ENCODE data around the gene AK8. TPM values are rescaled to one million over a fixed set of nuclear protein-coding genes. Genes with fewer than 3 reads are reported as not detected.
A peak's percentile ranks its signal among the peaks of the same experiment; 100 is the strongest.

Gene AK8
- total and polyA plus RNA-seq, 2 experiments from 2014 or later: 0.14 to 0.78 TPM

- no peak for TF ChIP-seq EZH2 (IDR thresholded peaks at IDR 0.05; ENCODE audit: low read depth, unreplicated experiment)
- no peak for TF ChIP-seq CREB1 (CRISPR knock-in tag; IDR thresholded peaks at IDR 0.05; ENCODE audit: low read depth)
- TF ChIP-seq ZNF114 (CRISPR knock-in tag; IDR thresholded peaks at IDR 0.05): no peak
- TF ChIP-seq NANOG (IDR thresholded peaks at IDR 0.05; ENCODE audit: borderline replicate concordance): no peak
- no peak for TF ChIP-seq STAT1 (IDR thresholded peaks at IDR 0.05; ENCODE audit: unreplicated experiment)
Measured at GRCh38 chr9:132776268-132776667, 101.8 kb downstream of the AK8 start (continued).

GRCh38 chr9:132775720-132776119 is 102.4 kb downstream of the AK8 start:
- ATAC-seq (no peak), DNase-seq (ENCODE audit: low spot score) (no peak)
- H3K9me3 Mint-ChIP-seq: peaks cover 19% of the 10 kb centered on the region
- H3K4me3 Mint-ChIP-seq: no peak overlapping the region
- H3K4me3 ChIP-seq: no peak overlapping the region
- H3K27me3 ChIP-seq (ENCODE audit: insufficient read depth): no peaks in the 10 kb centered on the region; the same call in 1 of the 2 replicates
- H3K9me2 ChIP-seq (ENCODE audit: insufficient read depth): peaks cover 6% of the 10 kb centered on the region; the same call in 1 of the 2 replicates
- peaks cover 9% of the 10 kb centered on the region for H3K36me3 Mint-ChIP-seq (ENCODE audit: low read depth)
- no peaks in the 10 kb centered on the region for H4K20me1 ChIP-seq (replicated peaks; ENCODE audit: insufficient read depth)
- H3K27me3 Mint-ChIP-seq (ENCODE audit: insufficient read depth, low read depth, poor library complexity): peaks cover 10% of the 10 kb centered on the region
- no peak for TF ChIP-seq POLR2AphosphoS5 (IDR thresholded peaks at IDR 0.05; ENCODE audit: low read depth)
- no peaks in the 10 kb centered on the region for H3K79me2 ChIP-seq (replicated peaks; ENCODE audit: insufficient read depth)
- no peaks in the 10 kb centered on the region; the same call in 1 of the 2 replicates for H3K4me1 ChIP-seq (ENCODE audit: insufficient read depth)
- H3K27ac ChIP-seq (ENCODE audit: low read depth): no peak overlapping the region
- H3K36me3 ChIP-seq (ENCODE audit: insufficient read depth): no peaks in the 10 kb centered on the region
- H3K4me1 Mint-ChIP-seq: peaks cover 7% of the 10 kb centered on the region
- no peak overlapping the region for H3K4me2 ChIP-seq
- no peak overlapping the region for H3K27ac Mint-ChIP-seq
- H2AFZ ChIP-seq: no peak overlapping the region
- no peaks in the 10 kb centered on the region for H3F3A ChIP-seq (replicated peaks; ENCODE audit: low read depth)

- no peak overlapping the region for H3K27ac ChIP-seq (ENCODE audit: low read depth)
- no peaks in the 10 kb centered on the region for H4K20me1 ChIP-seq (replicated peaks; ENCODE audit: insufficient read depth)
- Mint-ChIP-seq H3K27me3 (ENCODE audit: insufficient read depth, low read depth, poor library complexity) (peaks cover 12% of the 10 kb centered on the region), H3K4me1 (peaks cover 3% of the 10 kb centered on the region; the same call in 2 of the 3 replicates), H3K9me3 (peaks cover 19% of the 10 kb centered on the region), H3K4me3 (no peak overlapping the region), H3K36me3 (ENCODE audit: low read depth) (peaks cover 9% of the 10 kb centered on the region), H3K27ac (no peak overlapping the region)
- H3K9me2 ChIP-seq (ENCODE audit: insufficient read depth): peaks cover 6% of the 10 kb centered on the region; the same call in 1 of the 2 replicates
- ATAC-seq (no peak), DNase-seq (ENCODE audit: low spot score) (no peak)
- no peak for TF ChIP-seq JUNB (IDR thresholded peaks at IDR 0.05; ENCODE audit: unreplicated experiment)
- no peak for TF ChIP-seq POLR2AphosphoS5 (IDR thresholded peaks at IDR 0.05; ENCODE audit: low read depth)
- no peak for TF ChIP-seq EZH2 (IDR thresholded peaks at IDR 0.05; ENCODE audit: low read depth, unreplicated experiment)
- TF ChIP-seq, protein P1, sequence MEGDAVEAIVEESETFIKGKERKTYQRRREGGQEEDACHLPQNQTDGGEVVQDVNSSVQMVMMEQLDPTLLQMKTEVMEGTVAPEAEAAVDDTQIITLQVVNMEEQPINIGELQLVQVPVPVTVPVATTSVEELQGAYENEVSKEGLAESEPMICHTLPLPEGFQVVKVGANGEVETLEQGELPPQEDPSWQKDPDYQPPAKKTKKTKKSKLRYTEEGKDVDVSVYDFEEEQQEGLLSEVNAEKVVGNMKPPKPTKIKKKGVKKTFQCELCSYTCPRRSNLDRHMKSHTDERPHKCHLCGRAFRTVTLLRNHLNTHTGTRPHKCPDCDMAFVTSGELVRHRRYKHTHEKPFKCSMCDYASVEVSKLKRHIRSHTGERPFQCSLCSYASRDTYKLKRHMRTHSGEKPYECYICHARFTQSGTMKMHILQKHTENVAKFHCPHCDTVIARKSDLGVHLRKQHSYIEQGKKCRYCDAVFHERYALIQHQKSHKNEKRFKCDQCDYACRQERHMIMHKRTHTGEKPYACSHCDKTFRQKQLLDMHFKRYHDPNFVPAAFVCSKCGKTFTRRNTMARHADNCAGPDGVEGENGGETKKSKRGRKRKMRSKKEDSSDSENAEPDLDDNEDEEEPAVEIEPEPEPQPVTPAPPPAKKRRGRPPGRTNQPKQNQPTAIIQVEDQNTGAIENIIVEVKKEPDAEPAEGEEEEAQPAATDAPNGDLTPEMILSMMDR (conservative IDR thresholded peaks at IDR 0.05; ENCODE audit: low read depth in 2 of 2): no peak
- TF ChIP-seq STAT1 (IDR thresholded peaks at IDR 0.05; ENCODE audit: unreplicated experiment): no peak
- TF ChIP-seq ZNF331 (CRISPR knock-in tag; IDR thresholded peaks at IDR 0.05; ENCODE audit: low read depth): no peak
- TF ChIP-seq, protein P2, sequence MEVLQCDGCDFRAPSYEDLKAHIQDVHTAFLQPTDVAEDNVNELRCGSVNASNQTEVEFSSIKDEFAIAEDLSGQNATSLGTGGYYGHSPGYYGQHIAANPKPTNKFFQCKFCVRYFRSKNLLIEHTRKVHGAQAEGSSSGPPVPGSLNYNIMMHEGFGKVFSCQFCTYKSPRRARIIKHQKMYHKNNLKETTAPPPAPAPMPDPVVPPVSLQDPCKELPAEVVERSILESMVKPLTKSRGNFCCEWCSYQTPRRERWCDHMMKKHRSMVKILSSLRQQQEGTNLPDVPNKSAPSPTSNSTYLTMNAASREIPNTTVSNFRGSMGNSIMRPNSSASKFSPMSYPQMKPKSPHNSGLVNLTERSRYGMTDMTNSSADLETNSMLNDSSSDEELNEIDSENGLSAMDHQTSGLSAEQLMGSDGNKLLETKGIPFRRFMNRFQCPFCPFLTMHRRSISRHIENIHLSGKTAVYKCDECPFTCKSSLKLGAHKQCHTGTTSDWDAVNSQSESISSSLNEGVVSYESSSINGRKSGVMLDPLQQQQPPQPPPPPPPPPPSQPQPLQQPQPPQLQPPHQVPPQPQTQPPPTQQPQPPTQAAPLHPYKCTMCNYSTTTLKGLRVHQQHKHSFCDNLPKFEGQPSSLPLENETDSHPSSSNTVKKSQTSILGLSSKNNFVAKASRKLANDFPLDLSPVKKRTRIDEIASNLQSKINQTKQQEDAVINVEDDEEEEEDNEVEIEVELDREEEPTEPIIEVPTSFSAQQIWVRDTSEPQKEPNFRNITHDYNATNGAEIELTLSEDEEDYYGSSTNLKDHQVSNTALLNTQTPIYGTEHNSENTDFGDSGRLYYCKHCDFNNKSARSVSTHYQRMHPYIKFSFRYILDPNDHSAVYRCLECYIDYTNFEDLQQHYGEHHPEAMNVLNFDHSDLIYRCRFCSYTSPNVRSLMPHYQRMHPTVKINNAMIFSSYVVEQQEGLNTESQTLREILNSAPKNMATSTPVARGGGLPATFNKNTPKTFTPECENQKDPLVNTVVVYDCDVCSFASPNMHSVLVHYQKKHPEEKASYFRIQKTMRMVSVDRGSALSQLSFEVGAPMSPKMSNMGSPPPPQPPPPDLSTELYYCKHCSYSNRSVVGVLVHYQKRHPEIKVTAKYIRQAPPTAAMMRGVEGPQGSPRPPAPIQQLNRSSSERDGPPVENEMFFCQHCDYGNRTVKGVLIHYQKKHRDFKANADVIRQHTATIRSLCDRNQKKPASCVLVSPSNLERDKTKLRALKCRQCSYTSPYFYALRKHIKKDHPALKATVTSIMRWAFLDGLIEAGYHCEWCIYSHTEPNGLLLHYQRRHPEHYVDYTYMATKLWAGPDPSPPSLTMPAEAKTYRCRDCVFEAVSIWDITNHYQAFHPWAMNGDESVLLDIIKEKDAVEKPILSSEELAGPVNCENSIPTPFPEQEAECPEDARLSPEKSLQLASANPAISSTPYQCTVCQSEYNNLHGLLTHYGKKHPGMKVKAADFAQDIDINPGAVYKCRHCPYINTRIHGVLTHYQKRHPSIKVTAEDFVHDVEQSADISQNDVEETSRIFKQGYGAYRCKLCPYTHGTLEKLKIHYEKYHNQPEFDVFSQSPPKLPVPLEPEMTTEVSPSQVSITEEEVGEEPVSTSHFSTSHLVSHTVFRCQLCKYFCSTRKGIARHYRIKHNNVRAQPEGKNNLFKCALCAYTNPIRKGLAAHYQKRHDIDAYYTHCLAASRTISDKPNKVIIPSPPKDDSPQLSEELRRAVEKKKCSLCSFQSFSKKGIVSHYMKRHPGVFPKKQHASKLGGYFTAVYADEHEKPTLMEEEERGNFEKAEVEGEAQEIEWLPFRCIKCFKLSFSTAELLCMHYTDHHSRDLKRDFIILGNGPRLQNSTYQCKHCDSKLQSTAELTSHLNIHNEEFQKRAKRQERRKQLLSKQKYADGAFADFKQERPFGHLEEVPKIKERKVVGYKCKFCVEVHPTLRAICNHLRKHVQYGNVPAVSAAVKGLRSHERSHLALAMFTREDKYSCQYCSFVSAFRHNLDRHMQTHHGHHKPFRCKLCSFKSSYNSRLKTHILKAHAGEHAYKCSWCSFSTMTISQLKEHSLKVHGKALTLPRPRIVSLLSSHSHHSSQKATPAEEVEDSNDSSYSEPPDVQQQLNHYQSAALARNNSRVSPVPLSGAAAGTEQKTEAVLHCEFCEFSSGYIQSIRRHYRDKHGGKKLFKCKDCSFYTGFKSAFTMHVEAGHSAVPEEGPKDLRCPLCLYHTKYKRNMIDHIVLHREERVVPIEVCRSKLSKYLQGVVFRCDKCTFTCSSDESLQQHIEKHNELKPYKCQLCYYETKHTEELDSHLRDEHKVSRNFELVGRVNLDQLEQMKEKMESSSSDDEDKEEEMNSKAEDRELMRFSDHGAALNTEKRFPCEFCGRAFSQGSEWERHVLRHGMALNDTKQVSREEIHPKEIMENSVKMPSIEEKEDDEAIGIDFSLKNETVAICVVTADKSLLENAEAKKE (CRISPR knock-in tag; IDR thresholded peaks at IDR 0.05): no peak
- TF ChIP-seq ZNF114 (CRISPR knock-in tag; IDR thresholded peaks at IDR 0.05): no peak
- no peak for TF ChIP-seq EZH2phosphoT487 (IDR thresholded peaks at IDR 0.05; ENCODE audit: unreplicated experiment)
- TF ChIP-seq CREB1 (CRISPR knock-in tag; IDR thresholded peaks at IDR 0.05; ENCODE audit: low read depth): no peak
- H3K79me2 ChIP-seq (replicated peaks; ENCODE audit: insufficient read depth): no peaks in the 10 kb centered on the region
- peak overlapping the region; percentile 43; the same call in 1 of the 2 replicates for H2AFZ ChIP-seq
- no peaks in the 10 kb centered on the region for H3K36me3 ChIP-seq (ENCODE audit: insufficient read depth)
- H3F3A ChIP-seq (replicated peaks; ENCODE audit: low read depth): no peaks in the 10 kb centered on the region
- H3K4me3 ChIP-seq: no peak overlapping the region
- no peak overlapping the region for H3K4me2 ChIP-seq
- no peaks in the 10 kb centered on the region; the same call in 1 of the 2 replicates for H3K27me3 ChIP-seq (ENCODE audit: insufficient read depth)
- no peaks in the 10 kb centered on the region; the same call in 1 of the 2 replicates for H3K4me1 ChIP-seq (ENCODE audit: insufficient read depth)
Measured at GRCh38 chr9:132774886-132775285, 103.2 kb downstream of the AK8 start.

Data from GM23338 (cell line).